Purkinje cell (primary cell): Measurements from ENCODE around the gene ZC3H14. TPM values are rescaled to one million over a fixed set of nuclear protein-coding genes. Genes with fewer than 3 reads are reported as not detected.

Experiments used
- polyA plus RNA-seq: library from polyadenylated mRNA; unstranded; fragments of >200 nt; fragmentation: Nextera tagmentation; gene quantifications from 2 replicates; pipeline ENCODE4 v1.2.1, GENCODE V29; 2014

ZC3H14 gene
- 45.2 and 53.3 TPM in 2 replicates for polyA plus RNA-seq

GRCh38 chr14:88562831-88563686 lies at the start of gene ZC3H14:
TSS of gene ZC3H14 (plus strand) at chr14:88563037. CDS start at chr14:88563134, 97 bp downstream.

GRCh38 chr14:88554457-88555286 lies 8.2 kb upstream of the ZC3H14 start, which contains the start of gene PTPN21:
TSS of gene PTPN21 (minus strand) at chr14:88555007. CDS start at chr14:88550417, 4,590 bp downstream.

Other genes starting within 250 kb of the ZC3H14 start
- 1.1 TPM in 1 of 2 replicates, not detected in the other for gene KCNK10, start 239.8 kb upstream of the ZC3H14 start, polyA plus RNA-seq
- 10.9 and 18.8 TPM in 2 replicates for gene SPATA7, start 177.4 kb upstream of the ZC3H14 start, polyA plus RNA-seq
- gene PTPN21, start 8.0 kb upstream of the ZC3H14 start, polyA plus RNA-seq, result 1.5 and 4.0 TPM in 2 replicates
- 0.43 and 1.4 TPM in 2 replicates for gene EML5, start 229.9 kb downstream of the ZC3H14 start, polyA plus RNA-seq